Sigmoid colon (tissue), 4 donors: Measurements from ENCODE around the gene SIK3.

Experiments
- CTCF ChIP-seq, 4 experiments: fragments of 450-650 bp in 3 of 4; fragments of 200-600 bp in 1 of 4; IDR thresholded peaks; one replicate each; pipeline ENCODE4 v1.5.1; 2016 to 2019; ENCODE audit warnings: antibody characterized with exemption in 4 of 4, mild to moderate bottlenecking in 3 of 4, moderate library complexity in 2 of 4
- EP300 ChIP-seq, 4 donors: sonication (generic); formaldehyde crosslinking; IDR thresholded peaks; one replicate each; pipeline ENCODE4 v1.6.1; 2017; ENCODE audit warnings: antibody characterized with exemption in 4 of 4
- POLR2A ChIP-seq, 2 donors: fragments of 450-650 bp; IDR thresholded peaks; one replicate each; pipeline ENCODE4 v1.6.1; 2016; ENCODE audit warnings: antibody characterized with exemption in 2 of 2, mild to moderate bottlenecking in 2 of 2, moderate library complexity in 2 of 2
- POLR2AphosphoS5 ChIP-seq, 4 donors: sonication (generic); formaldehyde crosslinking; IDR thresholded peaks; one replicate each; pipeline ENCODE4 v1.6.1; 2017; ENCODE audit warnings: antibody characterized with exemption in 4 of 4

- TF ChIP-seq CTCF (IDR thresholded peaks at IDR 0.05) = no peak
- TF ChIP-seq POLR2A (IDR thresholded peaks at IDR 0.05) = no peak
- no peak for TF ChIP-seq EP300 (IDR thresholded peaks at IDR 0.05)
- TF ChIP-seq POLR2AphosphoS5 (IDR thresholded peaks at IDR 0.05) = peak in 2 of 4 donors; percentile 33 to 46
These were observed 212.1 kb downstream of the SIK3 start for GRCh38 chr11:116885951-116886655.
